NCI-H748 treated with DMSO at 0.1 percent for 48 hours (cell line): Measurements from ENCODE around the gene DUT.

Experiments
- DNase-seq: peaks from one replicate; lab custom pipeline; 2025; lab: John Stamatoyannopoulos, UW

The DUT gene

DNA sequence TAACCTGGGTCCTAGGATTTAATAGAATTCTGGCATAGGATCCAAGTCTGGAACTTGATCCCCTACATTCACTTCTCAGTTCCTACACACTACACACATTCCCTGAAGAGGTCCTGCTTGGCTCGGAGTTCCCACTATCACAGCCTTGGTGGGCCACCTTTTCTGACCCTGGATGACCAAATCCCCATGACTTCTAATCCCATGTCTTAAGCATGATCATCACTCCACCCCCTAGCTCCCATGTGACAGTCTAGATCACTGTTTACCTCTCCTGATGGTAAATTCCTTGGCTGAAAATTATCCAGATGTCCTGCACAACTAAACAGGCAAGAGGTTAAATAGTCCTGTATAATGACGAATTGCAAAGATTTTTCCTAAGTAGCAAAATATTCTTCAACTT lies 40.3 kb downstream of the DUT start:
- DNase-seq, result no peak

DNA sequence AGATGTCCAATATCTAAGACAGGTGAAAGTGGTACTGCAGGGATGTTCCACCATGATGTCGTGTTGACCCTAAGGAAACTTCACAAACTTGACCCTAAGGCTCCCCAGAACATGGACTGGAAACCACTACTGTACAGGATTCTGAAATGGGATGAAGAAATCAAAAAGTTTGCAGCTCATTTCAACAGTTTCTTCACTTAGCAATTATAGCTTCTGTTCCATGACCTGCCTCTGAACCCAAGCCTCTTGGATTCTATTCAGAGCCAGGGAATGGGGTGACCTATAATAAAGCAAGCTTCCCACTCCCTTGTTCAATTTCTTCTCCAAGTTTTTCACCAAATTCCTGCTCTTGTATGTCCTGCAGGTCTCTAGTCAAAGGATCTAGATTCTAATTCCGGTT lies 40.7 kb downstream of the DUT start:
- DNase-seq, result no peak

DNA sequence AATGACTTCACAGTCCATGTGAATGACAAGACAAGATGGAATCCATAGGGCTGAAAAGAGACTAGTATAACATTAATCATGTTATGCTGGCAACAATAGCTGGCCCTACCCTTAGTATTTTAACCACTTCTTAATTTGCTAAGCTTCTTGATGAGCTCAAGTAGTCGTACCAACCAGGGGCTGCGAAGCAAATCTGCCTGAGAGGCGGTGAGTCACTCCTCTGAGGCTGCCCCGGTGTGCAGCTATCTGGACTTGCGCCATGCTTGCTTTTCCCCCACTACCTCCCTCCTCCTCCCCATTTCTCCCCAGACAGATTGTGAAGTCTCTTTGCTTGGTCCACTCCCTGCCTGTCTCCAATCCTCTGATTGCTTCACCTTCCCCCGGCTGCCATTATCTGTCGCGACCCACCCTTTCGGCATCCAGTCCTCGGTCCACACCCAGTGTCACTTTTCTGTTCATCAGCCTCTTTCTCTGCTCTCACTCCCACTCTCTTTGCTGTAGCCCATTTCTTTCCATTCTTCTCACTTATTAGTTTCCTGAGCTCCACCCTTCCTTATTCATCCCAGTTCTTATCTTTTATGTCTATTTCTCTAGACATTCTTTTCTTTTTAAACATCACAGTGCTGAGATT lies 42.7 kb downstream of the DUT start:
- DNase-seq, result no peak

DNA sequence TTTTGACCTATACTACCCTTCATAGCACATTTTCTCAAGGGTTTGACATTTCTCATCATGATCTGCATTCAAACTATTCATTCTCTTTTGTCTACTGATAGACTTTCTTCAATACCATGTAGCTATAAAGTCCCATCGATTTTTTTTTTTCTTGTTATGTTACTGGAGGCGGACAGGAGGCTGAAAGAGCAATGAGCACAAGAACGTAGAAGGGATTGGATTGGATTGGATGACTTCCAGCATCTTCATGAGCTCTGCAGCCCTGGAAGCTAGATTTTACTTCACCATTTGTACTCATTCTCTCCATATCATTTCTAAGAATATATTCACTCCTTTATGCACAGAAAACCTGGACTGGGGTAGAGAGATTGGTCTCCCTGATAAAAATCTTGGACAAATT lies 43.2 kb downstream of the DUT start:
- no peak for DNase-seq

DNA sequence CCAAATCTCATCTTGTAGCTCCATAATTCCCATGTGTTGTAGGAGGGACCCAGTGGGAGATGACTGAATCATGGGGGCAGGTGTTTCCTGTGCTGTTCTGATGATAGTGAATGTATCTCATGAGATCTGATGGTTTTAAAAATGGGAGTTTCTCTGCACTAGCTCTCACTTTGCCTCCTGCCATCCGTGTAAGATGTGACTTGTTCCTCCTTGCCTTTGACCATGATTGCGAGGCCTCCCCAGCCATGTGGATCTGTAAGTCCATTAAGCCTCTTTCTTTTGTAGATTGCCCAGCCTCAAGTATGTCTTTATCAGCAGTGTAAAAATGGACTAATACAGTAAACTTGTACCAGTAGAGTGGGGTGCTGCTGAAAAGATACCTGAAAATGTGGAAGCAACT lies 44.5 kb downstream of the DUT start:
- DNase-seq, result no peak

DNA sequence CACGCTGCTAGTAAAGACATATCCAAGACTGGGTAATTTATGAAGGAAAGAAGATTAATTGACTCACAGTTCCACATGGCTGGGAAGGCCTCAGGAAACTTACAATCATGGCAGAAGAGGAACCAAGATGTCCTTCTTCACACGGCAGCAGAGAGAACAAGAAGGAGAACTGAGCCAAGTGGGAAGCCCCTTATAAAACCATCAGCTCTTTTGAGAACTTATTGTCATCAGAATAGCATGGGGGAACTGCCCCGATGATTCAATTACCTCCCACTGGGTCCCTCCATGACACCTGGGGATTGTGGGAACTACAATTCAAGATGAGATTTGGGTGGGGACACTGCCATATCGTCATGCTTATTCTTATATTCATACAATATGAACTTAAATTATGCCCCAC lies 49.0 kb downstream of the DUT start:
- DNase-seq, result no peak

DNA sequence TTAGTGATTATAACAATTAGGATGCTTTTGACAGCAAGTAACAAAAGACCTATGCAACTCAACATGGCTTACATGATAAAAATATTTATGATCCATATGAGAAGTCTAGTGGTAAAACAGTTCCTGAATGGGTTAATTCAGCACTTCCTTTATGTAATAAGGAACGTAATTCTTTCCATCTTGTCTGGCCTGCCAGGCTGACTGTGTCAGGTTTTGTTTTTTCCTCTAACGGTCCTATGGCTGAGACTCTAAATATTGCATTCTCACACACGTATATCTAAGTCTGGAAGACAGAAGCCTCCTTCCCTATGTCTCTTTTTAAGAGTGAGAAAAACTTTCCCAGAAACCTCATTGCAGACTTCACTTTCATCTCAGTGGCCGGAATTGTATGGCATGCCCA lies 50.6 kb downstream of the DUT start:
- no peak for DNase-seq

DNA sequence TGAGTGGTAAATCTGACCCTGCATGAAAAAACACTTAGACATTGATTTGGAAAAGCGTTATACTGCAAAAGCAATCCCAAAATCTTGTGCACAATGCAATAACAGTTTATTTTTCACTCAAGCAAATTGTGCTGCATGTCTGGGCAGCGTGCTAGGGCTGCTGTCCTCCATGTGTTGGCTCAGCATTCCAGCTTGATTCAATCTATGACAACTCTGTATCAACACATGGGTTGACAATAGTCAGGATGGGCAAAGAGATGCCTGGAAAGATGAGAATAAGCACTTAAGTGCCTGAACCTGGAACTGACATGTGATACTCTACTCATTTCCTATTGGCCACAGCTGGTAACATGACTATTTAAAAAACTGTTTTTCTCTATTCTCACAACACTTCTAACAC lies 51.8 kb downstream of the DUT start:
- DNase-seq, result no peak

DNA sequence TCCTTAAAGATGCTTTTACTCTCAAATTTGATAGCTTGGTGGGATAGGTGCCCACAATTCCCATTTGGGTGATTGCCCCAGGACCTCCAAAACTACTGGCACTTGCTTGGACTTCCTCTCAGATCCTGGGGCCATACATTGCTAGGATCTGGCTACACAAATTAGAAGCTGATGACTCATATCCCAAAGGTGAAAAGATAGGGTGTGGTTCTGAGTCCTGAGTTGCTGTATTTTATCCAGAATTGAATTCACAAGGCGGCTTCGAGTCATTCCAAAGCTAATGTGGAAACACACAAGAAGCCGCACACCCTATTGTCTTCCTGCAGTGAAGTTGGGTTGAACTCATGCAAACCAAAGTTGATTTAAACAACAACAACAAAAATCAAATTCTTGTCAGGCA lies 53.4 kb downstream of the DUT start:
- DNase-seq, result no peak

DNA sequence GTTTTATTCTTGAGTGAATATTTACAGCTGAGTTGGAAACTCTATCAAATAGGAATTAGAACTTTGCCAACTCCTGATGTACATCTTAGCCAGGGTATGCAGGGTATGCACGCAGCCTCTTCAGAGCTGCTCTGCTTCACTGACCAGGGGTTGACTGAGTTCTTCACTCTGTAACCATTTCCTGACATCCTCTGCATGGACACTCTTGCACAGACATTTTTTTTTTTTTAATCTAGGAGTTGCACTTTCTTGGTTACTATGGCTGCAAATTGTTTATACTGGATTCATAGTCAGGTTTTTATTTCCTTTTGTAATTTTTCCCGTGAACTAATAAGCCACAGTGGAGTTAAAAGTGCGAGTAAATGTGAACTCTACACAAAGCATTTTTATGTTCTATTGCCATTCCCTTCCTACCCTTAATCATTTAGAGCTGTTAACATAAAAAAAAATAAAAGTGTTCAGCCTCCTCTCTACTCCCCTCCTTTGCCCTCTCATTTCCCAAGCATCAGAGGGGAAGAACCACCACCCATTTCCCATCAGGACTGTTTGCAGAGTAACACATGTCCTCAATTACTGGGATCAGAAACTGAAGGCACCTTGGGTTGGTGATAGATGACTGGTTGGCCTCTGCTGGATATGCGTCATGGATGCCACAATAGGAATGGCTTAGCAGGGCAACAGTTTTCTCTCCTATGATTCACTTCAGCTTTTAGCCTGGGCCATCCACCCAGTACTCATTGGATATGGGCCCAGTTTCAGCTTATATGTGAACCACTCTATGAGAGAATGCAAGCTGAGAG lies 54.0 kb downstream of the DUT start:
- DNase-seq, result no peak

DNA sequence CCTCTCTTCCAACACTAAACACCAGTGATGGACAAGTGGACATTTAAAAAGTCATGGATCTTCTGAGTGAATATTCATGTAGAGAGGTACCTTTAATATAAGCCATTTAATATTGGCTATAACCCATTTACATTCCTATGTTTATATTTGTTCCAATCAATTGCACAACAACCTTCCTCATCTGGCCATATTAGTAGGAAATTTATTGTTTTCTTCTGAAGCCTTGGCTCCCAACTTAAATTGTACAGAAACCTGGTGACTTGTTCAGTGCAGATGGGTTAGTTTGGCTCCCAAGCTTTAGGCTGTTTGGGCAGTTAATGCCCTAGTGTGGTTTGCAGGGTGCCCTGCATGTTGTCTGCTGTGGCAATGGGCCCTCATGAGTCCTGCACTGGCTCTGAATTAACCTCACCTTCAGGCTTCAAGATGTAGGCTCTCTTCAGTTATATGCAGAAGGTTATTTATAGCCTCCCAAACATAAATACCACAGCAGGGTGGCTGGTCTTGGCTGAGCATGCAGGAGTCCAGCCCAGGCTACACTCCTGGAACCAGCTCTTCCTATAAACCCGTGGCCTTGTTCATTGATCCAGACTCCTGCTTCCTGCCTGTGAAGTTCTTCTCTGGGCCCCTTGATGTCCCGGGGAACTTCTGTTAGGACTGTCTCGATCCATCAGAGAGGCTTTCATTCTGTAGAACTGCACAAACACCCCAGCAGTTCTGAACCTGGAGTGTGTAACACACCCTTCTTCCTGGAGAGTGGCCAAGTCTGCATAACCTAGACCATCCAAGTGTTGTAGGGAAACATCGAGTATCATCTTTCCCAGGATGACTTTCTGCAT lies 57.0 kb downstream of the DUT start:
- DNase-seq, result no peak

DNA sequence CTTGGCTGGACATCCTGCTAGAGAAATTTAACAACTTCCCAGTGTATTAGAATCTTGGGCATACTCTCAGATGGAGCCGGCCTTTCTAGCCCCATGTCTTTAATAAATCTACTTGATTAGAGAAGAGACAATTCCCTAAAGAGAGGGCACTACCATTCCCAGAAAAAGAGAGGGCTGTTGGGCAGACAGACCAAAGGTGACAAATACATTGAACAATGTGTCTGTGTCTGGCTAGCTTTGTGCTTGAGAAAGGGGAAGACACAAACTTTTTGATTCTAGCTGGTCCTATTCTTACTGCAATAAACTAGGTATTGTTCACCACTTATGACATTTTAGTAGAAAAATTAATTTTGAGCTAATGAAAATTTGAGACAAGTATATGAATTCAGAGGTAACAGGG lies 57.7 kb downstream of the DUT start:
- DNase-seq, result no peak

DNA sequence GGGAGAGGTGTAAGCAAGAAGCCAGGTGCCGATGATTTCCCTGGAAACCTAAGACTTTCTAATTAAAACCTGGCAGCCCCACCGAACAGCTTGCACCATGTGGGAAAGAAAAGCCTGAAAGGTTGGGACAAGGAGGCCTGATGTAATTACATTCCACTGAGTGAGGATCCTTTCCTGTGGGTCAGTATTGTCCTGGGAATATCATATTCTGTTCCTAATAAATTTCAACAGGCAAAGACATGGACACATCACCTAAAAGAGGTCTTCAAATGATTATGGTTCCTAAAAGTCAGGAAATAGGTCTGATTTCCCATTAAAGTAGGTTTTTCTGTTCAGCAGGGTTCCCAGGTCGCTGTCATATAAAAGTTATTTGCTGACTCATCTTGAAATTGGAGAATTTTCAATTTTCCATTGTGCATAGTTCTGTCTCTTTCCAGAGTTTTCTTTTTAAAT lies 58.5 kb downstream of the DUT start:
- no peak for DNase-seq

DNA sequence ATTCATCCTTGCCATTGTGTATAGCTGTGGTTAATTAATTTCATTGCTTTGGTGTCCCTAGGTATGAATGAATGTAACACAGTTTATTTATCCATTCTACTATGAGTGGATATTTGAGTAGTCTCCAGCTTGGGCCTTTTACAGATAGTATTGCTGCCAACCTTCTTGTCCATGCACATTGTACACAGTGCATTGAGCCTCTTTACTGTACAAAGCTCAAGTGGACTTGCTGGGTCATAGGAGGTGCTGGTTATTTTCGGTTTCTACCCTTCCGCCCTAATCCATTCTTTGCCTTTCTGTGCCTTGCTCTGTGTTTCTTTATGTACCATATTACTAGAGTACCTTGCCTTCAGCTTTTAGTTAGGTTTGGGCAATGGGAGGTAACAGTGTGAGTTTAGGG lies 60.7 kb downstream of the DUT start:
- DNase-seq, result no peak

DNA sequence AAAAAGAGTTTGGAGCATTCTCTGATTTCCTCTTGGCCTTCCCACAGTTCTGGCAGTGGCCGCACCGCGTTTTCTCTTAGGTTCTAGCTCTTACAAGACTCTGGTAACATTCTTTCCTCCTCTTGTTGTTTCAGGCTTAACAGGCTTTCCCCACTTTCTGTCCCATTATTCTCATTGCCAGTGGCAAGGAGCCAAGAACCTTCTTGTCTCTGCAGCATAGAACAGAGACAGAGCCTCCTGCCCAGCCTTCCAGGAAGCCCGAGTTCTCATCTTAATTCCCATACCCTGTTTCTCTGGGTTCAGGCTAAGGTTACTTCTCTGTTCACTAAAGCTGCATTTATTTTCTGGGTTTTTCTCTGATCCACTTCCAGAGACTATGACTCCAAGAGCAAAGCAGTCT lies 61.1 kb downstream of the DUT start:
- DNase-seq, result no peak
